Muscle layer of duodenum (tissue), 2 donors: ENCODE data around the gene ABL2.
A peak's percentile ranks its signal among the peaks of the same experiment; 100 is the strongest.
"Not testable (repeated sequence)": the region's sequence is repeated elsewhere in the genome, so short reads cannot be mapped to it uniquely, and the experiment has no call there.

Experiments
- H3K27ac ChIP-seq: one replicate; pipeline ENCODE4 v1.7.0; 2013; ENCODE audit warnings: mild to moderate bottlenecking, low read length
- H3K27me3 ChIP-seq: one replicate; pipeline ENCODE4 v1.7.0; 2013; ENCODE audit warnings: low read depth, mild to moderate bottlenecking, control low read depth, low read length
- H3K36me3 ChIP-seq, 2 donors: one replicate each; pipeline ENCODE4 v1.7.0; 2013; ENCODE audit warnings: low read length in 2 of 2, control low read depth in 1 of 2, mild to moderate bottlenecking in 1 of 2; ENCODE audit not compliant: insufficient read depth in 2 of 2, control insufficient read depth in 1 of 2
- H3K4me1 ChIP-seq, 2 donors: one replicate each; pipeline ENCODE4 v1.7.0; 2013; ENCODE audit warnings: low read length in 2 of 2, mild to moderate bottlenecking in 2 of 2, control low read depth in 1 of 2, moderate library complexity in 1 of 2; ENCODE audit not compliant: insufficient read depth in 2 of 2, control insufficient read depth in 1 of 2
- H3K4me3 ChIP-seq, 2 donors: one replicate each; pipeline ENCODE4 v1.7.0; 2013; ENCODE audit warnings: low read length in 2 of 2, low read depth in 1 of 2, mild to moderate bottlenecking in 1 of 2
- H3K9me3 ChIP-seq, 2 donors: one replicate each; pipeline ENCODE4 v1.7.0; 2013; ENCODE audit warnings: low read length in 2 of 2, control low read depth in 1 of 2, mild to moderate bottlenecking in 1 of 2; ENCODE audit not compliant: control insufficient read depth in 1 of 2
- donor health status: healthy.

Gene ABL2

DNA sequence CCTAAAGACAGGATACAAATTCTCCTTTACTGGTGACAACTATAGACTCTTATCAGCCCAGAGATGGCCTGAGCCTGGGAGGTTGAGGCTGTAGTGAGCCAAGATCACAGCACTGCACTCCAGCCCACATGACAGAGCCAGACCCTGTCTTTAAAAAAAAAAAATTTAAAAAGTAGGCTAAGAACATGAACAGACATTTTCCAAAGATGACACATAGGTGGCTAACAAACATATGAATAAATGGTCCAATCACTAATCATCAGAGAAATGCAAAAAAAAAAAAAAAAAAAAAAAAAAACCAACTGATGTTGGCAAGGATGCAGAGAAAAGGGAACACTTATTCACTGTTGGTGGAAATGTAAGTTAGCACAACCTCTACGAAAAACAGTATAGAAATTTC lies 82.6 kb downstream of the ABL2 start:
- no peaks in the 10 kb centered on the region for H3K27me3 ChIP-seq
- H3K36me3 ChIP-seq = peaks cover 0 to 12% of the 10 kb centered on the region in 2 donors
- no peak overlapping the region for H3K27ac ChIP-seq
- H3K4me1 ChIP-seq = no peaks in the 10 kb centered on the region
- H3K9me3 ChIP-seq = no peaks in the 10 kb centered on the region
- no peak overlapping the region for H3K4me3 ChIP-seq

DNA sequence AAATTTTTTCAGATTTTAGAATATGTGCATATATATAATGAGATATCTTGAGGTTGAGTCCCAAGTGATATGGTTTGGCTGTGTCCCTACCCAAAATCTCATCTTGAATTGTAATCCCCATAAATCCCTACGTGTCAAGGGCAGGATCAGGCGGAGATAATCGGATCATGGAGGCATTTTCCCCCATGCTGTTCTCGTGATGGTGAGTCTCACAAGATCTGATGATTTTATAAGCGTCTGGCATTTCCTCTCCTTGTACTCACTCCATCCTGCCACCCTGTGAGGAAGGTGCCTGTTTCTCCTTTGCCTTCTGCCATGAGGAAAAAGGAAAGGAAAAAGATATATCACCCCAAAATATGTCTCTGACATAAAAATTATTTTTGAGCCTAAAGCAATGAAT lies 83.0 kb downstream of the ABL2 start:
- H3K27ac ChIP-seq = no peak overlapping the region
- no peaks in the 10 kb centered on the region for H3K27me3 ChIP-seq
- no peaks in the 10 kb centered on the region for H3K4me1 ChIP-seq
- H3K36me3 ChIP-seq = peaks cover 0 to 16% of the 10 kb centered on the region in 2 donors
- no peaks in the 10 kb centered on the region for H3K9me3 ChIP-seq
- H3K4me3 ChIP-seq = no peak overlapping the region

DNA sequence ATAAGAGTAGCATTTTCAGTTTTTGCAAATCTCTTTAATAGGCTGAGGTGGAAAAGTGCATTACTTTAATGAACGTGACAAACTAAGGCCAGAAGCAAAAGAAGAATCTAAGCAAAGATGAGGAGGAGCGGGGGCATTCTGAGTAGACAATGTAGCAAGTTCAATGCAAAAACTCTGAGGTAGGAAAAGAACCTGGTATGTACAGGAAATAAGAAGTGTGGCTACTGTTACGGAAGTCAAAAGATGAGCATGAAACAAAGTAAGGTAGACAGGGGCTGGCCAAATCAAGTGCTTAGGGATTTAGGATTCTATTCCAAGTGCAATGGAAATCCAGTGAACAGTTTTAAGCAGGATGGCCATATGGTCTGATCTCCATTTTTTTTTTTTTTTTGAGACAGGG lies 84.0 kb downstream of the ABL2 start:
- no peaks in the 10 kb centered on the region for H3K27me3 ChIP-seq
- H3K4me3 ChIP-seq = no peak overlapping the region

DNA sequence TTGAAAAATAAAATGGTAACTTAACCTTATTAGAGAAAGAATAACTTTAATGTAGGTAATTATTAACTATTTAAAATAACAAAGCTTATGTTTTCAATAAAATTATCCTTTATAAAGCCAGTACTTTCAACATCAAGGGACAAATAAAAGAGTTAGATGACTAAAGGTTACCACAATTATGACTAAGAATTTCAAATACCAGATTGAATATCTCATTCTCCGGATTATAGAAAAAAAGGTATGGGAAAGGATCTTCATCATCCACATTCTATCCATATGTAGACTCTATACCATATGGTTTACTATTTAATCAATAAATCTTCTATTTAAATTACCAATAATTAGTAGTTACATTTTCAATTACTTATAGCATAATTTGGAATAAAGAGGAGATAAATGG lies 84.9 kb downstream of the ABL2 start:
- Histone ChIP-seq H3K4me1 (peaks cover 0 to 5% of the 10 kb centered on the region in 2 donors), H3K4me3 (no peak overlapping the region), H3K9me3 (no peaks in the 10 kb centered on the region), H3K36me3 (peaks cover 0 to 19% of the 10 kb centered on the region in 2 donors), H3K27ac (no peak overlapping the region), H3K27me3 (no peaks in the 10 kb centered on the region)

More for the DNA sequence above, 84.0 kb downstream of the ABL2 start:
- no peaks in the 10 kb centered on the region for H3K4me1 ChIP-seq
- H3K27ac ChIP-seq = no peak overlapping the region
- H3K36me3 ChIP-seq = peaks cover 0 to 19% of the 10 kb centered on the region in 2 donors
- no peaks in the 10 kb centered on the region for H3K9me3 ChIP-seq

DNA sequence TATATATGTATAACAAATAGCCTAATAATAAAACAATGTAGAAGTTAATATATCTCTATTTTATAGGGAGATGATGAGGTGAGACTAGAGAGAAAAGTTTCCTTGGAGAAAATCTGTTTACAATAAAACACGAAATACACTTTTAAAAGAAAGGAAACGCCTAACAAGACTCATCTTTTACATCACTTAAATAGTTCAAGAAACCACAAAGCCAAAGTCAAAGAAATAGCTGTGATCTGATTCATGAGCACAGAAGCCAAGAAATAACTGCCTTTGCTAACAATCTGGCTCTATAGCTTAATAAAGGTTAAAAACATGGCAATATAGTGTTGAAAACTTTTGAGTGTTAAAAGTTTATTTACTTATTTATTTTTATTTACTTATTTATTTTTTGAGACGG lies 86.2 kb downstream of the ABL2 start:
- peak overlapping the region; percentile 85 for H3K27ac ChIP-seq
- no peaks in the 10 kb centered on the region for H3K27me3 ChIP-seq
- H3K4me1 ChIP-seq = peaks cover 0 to 5% of the 10 kb centered on the region in 2 donors
- peaks cover 0 to 19% of the 10 kb centered on the region in 2 donors for H3K36me3 ChIP-seq
- H3K9me3 ChIP-seq = no peaks in the 10 kb centered on the region
- H3K4me3 ChIP-seq = no peak overlapping the region

DNA sequence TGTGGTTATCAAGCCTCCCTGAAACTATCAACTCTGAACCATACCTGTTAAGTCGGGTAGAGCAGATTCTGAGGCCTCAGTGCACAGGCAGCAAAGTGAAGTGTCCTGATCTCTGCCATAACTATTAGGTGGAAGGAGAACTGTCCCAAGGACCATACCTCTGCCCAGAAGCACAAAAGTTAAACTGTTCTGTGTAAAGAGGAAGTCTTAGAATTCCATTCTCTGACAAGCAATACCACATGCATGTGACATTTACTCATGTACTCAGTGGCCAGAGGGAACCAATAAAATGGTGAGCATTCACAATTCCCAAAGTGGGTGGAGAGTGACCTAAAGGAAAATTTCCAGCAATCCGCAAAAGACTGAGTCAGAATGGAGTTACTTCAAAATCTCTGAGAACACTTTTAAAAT lies 86.6 kb downstream of the ABL2 start:
- peaks cover 0 to 19% of the 10 kb centered on the region in 2 donors for H3K36me3 ChIP-seq
- H3K4me1 ChIP-seq = peaks cover 0 to 5% of the 10 kb centered on the region in 2 donors
- H3K27ac ChIP-seq = peak overlapping the region; percentile 85
- peak overlapping the region; percentile 9 to 45 for H3K4me3 ChIP-seq
- no peaks in the 10 kb centered on the region for H3K9me3 ChIP-seq
- H3K27me3 ChIP-seq = no peaks in the 10 kb centered on the region

DNA sequence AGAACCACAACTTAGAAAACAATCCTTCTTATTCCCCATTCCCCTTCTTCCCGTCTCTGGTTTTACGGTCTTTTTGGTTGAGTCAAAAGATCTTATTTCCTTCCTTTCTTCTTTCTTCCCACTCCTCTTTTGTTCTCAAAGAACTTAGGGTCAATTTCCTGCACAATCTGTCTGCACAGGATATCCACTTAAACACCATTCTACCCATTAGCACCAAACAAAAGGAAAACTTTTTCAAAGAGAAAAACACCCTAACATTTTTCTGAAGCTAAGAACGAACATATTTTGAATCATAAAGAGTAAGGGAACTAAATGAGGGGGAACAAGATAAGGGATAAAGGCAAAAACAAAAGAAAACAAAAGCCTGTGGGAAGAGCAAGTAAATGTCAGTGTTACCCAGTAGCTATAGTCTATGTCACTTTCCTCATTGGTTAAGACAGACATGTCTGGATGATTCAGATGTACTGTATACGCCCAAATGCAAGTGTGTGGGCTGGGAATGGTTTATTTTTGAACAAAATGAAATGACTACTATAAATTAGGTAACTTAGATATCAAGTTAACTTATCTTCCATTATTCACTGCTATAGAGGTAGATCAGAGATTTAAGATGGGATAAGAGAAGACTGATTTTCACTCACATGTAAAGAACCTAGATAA lies 87.8 kb downstream of the ABL2 start:
- H3K4me1 ChIP-seq = peaks cover 0 to 8% of the 10 kb centered on the region in 2 donors
- no peaks in the 10 kb centered on the region for H3K9me3 ChIP-seq
- peak overlapping the region; percentile 85 for H3K27ac ChIP-seq
- H3K4me3 ChIP-seq = peak overlapping the region; percentile 27 to 55
- H3K36me3 ChIP-seq = peaks cover 0 to 19% of the 10 kb centered on the region in 2 donors
- no peaks in the 10 kb centered on the region for H3K27me3 ChIP-seq

DNA sequence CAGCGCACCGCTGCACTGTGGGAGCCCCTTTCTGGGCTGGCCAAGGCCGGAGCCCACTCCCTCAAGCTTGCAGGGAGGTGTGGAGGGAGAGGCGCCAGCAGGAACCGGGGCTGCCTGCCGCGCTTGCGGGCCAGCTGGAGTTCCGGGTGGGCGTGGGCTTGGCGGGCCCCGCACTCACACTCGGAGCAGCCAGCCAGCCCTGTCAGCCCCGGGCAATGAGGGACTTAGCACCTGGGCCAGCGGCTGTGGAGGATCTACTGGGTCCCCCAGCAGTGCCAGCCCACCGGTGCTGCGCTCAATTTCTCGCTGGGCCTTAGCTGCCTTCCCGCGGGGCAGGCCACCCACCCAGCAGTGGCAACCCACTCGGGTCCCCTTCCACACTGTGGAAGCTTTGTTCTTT lies 90.7 kb downstream of the ABL2 start:
- H3K27ac ChIP-seq, H3K4me1 ChIP-seq, H3K4me3 ChIP-seq, H3K9me3 ChIP-seq, H3K27me3 ChIP-seq: not testable (repeated sequence)
- peaks cover 0 to 19% of the 10 kb centered on the region in 2 donors for H3K36me3 ChIP-seq

DNA sequence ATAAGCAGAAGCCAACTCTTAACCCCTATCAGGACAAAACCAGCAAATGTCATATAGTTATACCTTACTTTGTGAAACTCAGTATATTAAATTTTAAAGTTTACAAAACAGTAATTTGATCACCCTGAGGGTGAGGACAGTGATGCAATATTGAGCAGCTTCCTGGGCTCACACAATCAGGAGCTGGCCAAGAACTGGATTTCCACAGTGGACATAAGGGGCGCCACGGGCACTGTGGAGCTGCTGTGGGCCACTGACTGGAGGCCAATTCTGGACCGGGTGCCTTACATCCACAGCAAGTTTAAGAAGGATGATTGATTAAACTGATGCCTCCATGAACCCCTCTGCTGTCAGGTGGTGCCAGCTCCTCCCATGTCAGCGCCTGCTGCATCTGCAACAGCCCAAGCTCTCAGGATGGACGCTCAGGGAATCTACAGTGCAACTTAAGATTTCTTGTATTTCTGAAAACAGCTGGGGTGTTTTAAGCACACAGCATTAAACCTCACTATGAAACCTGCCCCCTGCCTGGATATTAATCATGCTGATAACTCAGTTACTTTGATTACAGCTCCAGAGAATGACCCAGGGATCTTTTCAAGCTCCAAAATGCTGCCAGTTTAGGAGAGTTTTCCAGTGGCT lies 91.7 kb downstream of the ABL2 start:
- Histone ChIP-seq H3K27ac (no peak overlapping the region), H3K36me3 (peaks cover 0 to 14% of the 10 kb centered on the region in 2 donors), H3K9me3 (no peaks in the 10 kb centered on the region), H3K27me3 (no peaks in the 10 kb centered on the region), H3K4me3 (no peak overlapping the region), H3K4me1 (peaks cover 0 to 8% of the 10 kb centered on the region in 2 donors)

DNA sequence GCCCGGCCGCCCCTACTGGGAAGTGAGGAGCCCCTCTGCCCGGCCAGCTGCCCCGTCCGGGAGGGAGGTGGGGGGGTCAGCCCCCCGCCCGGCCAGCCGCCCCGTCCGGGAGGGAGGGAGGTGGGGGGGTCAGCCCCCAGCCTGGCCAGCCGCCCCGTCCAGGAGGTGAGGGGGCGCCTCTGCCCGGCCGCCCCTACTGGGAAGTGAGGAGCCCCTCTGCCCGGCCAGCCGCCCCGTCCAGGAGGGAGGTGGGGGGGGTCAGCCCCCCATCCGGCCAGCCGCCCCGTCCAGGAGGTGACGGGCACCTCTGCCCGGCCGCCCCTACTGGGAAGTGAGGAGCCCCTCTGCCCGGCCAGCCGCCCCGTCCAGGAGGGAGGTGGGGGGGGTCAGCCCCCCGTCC lies 93.8 kb downstream of the ABL2 start:
- not testable (repeated sequence) for H3K4me1 ChIP-seq, H3K4me3 ChIP-seq, H3K9me3 ChIP-seq, H3K27ac ChIP-seq, H3K27me3 ChIP-seq, H3K36me3 ChIP-seq

DNA sequence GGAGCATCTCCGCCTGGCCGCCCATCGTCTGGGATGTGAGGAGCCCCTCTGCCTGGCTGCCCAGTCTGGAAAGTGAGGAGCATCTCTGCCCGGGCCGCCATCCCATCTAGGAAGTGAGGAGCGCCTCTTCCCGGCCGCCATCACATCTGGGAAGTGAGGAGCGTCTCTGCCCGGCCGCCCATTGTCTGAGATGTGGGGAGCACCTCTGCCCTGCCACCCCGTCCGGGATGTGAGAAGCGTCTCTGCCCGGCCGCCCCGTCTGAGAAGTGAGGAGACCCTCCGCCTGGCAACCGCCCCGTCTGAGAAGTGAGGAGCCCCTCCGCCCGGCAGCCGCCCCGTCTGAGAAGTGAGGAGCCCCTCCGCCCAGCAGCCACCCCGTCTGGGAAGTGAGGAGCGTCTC lies 94.3 kb downstream of the ABL2 start:
- not testable (repeated sequence) for H3K4me1 ChIP-seq, H3K4me3 ChIP-seq, H3K27ac ChIP-seq, H3K27me3 ChIP-seq, H3K36me3 ChIP-seq, H3K9me3 ChIP-seq
